ENCODE measurements around the gene ABCC1. TPM values are rescaled to one million over a fixed set of nuclear protein-coding genes. Genes with fewer than 3 reads are reported as not detected.
"Not testable (repeated sequence)": the region's sequence is repeated elsewhere in the genome, so short reads cannot be mapped to it uniquely, and the experiment has no call there.

Gene ABCC1
- polyA plus RNA-seq, 1 donor from 2014 or later = 3.0 TPM

DNA sequence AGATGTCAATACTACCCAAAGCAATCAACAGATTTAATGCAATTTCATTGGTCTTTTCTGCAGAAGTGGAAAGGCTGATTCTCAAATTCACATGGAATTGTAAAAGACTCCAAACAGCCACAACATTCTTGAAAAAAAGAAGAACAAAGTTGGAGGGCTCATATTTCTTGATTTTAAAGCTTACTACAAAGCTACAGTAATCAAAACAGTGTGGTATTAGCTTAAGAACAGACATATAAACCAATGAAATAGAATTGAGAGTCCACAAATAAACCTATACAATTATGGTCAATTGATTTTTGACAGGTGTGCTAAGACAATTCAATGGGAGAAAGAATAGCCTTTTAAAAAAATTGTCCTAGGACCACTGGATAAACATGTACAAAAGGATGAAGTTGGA lies 14.4 kb upstream of the ABCC1 start:
- Histone ChIP-seq H3K4me3 (ENCODE audit: low read length) (no peak overlapping the region), H3K27me3 (ENCODE audit: insufficient read depth, low read depth, low read length) (no peaks in the 10 kb centered on the region), H4K20me1 (ENCODE audit: insufficient read depth) (no peaks in the 10 kb centered on the region), H3K79me2 (replicated peaks; ENCODE audit: insufficient read depth, low read length) (no peaks in the 10 kb centered on the region), H3K36me3 (ENCODE audit: insufficient read depth, low read length) (no peaks in the 10 kb centered on the region), H3K9me3 (ENCODE audit: low read length) (no peaks in the 10 kb centered on the region), H3K9me2 (ENCODE audit: insufficient read depth, low read length) (no peaks in the 10 kb centered on the region), H3K4me2 (ENCODE audit: low read length) (no peak overlapping the region), H3K27ac (ENCODE audit: low read length) (no peak overlapping the region), H3F3A (ENCODE audit: insufficient read depth, low read length, poor library complexity, severe bottlenecking) (no peaks in the 10 kb centered on the region), H3K9ac (ENCODE audit: low read length) (no peak overlapping the region), H2AFZ (ENCODE audit: low read depth, low read length) (no peak overlapping the region)
- no peak for TF ChIP-seq MXI1 (conservative IDR thresholded peaks at IDR 0.05; ENCODE audit: poor library complexity, severe bottlenecking)

DNA sequence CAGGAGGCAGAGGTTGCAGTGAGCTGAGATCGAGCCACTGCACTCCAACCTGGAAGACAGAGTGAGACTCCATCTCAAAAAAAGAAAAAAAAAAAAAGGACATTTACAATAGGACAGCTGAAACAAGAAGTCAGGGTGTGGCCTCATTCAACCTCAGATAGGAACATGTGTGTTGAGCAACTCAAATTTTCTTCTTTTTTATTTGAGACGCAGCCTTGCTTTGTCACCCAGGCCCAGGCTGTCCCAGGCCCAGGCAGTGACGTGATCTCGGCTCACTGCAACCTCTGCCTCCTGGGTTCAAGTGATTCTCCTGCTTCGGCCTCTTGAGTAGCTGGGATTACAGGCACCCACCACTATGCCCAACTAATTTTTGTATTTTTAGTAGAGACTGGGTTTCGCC lies 12.6 kb upstream of the ABCC1 start:
- not testable (repeated sequence) for H4K20me1 ChIP-seq (ENCODE audit: insufficient read depth); H2AFZ ChIP-seq (ENCODE audit: low read depth, low read length); H3K79me2 ChIP-seq (replicated peaks; ENCODE audit: insufficient read depth, low read length); H3K36me3 ChIP-seq (ENCODE audit: insufficient read depth, low read length); H3K9me2 ChIP-seq (ENCODE audit: insufficient read depth, low read length); H3K9me3 ChIP-seq (ENCODE audit: low read length); H3K4me2 ChIP-seq (ENCODE audit: low read length); H3K27me3 ChIP-seq (ENCODE audit: insufficient read depth, low read depth, low read length); H3K9ac ChIP-seq (ENCODE audit: low read length); H3F3A ChIP-seq (ENCODE audit: insufficient read depth, low read length, poor library complexity, severe bottlenecking); H3K27ac ChIP-seq (ENCODE audit: low read length); H3K4me3 ChIP-seq (ENCODE audit: low read length)

DNA sequence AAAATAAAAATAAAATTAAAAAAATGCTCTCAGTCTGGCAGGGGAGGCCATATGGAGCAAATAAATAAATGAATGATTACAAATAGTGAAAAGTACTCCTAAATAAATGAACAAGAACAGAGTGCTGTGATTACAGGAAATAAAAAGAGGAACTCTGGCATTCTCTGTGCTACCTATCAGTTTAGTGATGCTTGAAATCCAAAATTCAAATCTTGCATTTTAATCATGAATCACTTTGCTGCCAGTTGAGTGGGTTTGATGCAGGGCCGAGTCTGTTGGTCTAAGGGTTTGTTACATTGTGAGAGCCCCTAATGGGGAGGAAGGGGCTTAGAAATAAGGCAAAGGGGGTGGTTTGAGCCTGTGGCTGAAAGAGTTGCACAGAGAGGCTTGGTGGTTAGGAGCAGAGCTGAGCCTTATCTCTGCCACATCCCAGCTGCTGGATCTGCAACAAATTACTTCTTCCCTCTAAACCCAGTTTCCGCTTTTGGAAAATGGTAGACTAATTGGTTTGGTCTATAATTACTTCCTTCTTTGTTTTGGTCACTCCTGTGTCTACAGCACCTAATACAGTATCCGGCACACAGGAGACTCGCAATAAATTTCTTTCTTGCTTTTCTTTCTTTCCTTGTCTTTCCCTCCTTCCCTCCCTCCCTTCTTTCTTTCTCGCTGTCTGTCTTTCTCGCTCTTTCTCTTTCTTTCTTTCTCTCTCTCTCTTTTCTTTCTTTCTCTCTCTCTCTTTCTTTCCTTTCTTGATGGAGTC lies 6.3 kb upstream of the ABCC1 start:
- H3K79me2 ChIP-seq (replicated peaks; ENCODE audit: insufficient read depth, low read length) = no peaks in the 10 kb centered on the region

More for the DNA sequence above, 6.3 kb upstream of the ABCC1 start:
- H3K9ac ChIP-seq (ENCODE audit: low read length) = no peak overlapping the region
- H3K9me2 ChIP-seq (ENCODE audit: insufficient read depth, low read length) = no peaks in the 10 kb centered on the region
- TF ChIP-seq MXI1 (conservative IDR thresholded peaks at IDR 0.05; ENCODE audit: poor library complexity, severe bottlenecking) (no peak), SMC3 (conservative IDR thresholded peaks at IDR 0.05; ENCODE audit: poor library complexity) (no peak), EZH2 (IDR thresholded peaks at IDR 0.05; ENCODE audit: borderline replicate concordance, insufficient read depth, low read length, poor library complexity, severe bottlenecking) (no peak), TAF1 (IDR thresholded peaks at IDR 0.05; ENCODE audit: low read depth) (no peak), EP300 (conservative IDR thresholded peaks at IDR 0.05; ENCODE audit: poor library complexity, severe bottlenecking) (no peak)
- TF ChIP-seq, protein P1, sequence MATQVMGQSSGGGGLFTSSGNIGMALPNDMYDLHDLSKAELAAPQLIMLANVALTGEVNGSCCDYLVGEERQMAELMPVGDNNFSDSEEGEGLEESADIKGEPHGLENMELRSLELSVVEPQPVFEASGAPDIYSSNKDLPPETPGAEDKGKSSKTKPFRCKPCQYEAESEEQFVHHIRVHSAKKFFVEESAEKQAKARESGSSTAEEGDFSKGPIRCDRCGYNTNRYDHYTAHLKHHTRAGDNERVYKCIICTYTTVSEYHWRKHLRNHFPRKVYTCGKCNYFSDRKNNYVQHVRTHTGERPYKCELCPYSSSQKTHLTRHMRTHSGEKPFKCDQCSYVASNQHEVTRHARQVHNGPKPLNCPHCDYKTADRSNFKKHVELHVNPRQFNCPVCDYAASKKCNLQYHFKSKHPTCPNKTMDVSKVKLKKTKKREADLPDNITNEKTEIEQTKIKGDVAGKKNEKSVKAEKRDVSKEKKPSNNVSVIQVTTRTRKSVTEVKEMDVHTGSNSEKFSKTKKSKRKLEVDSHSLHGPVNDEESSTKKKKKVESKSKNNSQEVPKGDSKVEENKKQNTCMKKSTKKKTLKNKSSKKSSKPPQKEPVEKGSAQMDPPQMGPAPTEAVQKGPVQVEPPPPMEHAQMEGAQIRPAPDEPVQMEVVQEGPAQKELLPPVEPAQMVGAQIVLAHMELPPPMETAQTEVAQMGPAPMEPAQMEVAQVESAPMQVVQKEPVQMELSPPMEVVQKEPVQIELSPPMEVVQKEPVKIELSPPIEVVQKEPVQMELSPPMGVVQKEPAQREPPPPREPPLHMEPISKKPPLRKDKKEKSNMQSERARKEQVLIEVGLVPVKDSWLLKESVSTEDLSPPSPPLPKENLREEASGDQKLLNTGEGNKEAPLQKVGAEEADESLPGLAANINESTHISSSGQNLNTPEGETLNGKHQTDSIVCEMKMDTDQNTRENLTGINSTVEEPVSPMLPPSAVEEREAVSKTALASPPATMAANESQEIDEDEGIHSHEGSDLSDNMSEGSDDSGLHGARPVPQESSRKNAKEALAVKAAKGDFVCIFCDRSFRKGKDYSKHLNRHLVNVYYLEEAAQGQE (IDR thresholded peaks at IDR 0.05; ENCODE audit: borderline replicate concordance) = no peak
- no peak overlapping the region for H3K27ac ChIP-seq (ENCODE audit: low read length)
- H2AFZ ChIP-seq (ENCODE audit: low read depth, low read length) = no peak overlapping the region
- H3K36me3 ChIP-seq (ENCODE audit: insufficient read depth, low read length) = no peaks in the 10 kb centered on the region
- no peaks in the 10 kb centered on the region for H3F3A ChIP-seq (ENCODE audit: insufficient read depth, low read length, poor library complexity, severe bottlenecking)
- no peak overlapping the region for H3K4me3 ChIP-seq (ENCODE audit: low read length)
- no peaks in the 10 kb centered on the region for H3K9me3 ChIP-seq (ENCODE audit: low read length)
- no peaks in the 10 kb centered on the region for H4K20me1 ChIP-seq (ENCODE audit: insufficient read depth)
- H3K27me3 ChIP-seq (ENCODE audit: insufficient read depth, low read depth, low read length) = peaks cover 5% of the 10 kb centered on the region
- no peak overlapping the region for H3K4me2 ChIP-seq (ENCODE audit: low read length)
